Measurements from ENCODE around the gene ENTHD1.
"Not testable (repeated sequence)": the region's sequence is repeated elsewhere in the genome, so short reads cannot be mapped to it uniquely, and the experiment has no call there.

Gene ENTHD1

DNA sequence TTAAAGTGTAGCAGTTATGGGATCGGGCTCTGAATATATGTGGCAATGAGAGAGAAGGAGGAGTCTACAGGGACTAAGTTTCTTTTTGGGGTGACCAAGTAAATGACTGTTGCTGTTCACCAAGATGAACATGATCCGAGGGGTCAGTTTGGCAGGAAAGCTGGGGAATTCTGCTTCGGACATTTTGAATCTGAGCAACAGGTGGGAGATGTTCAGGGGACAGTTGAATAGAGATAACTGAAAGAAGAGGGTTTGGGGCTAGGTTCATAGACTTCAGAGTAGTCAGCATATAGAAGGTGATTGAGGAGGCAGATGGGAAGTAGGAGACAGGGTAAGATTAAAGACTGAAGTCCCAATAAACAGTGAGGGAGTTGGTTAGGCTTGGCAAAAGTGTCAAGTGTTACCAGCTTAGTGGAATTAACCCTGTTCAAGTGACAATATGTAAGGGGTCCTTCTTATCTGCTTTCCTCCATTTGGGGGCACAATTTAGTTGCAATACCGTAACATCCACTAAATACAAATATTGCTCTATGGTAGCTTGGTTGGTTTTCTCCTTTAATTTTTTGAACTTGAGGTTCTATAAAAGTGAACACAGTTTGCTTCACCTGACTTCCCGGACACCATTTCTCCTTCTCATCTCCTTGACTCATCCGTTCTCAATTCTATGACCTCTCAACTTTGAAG, 2.9 kb upstream of the ENTHD1 start:
- no peak for DNase-seq

DNA sequence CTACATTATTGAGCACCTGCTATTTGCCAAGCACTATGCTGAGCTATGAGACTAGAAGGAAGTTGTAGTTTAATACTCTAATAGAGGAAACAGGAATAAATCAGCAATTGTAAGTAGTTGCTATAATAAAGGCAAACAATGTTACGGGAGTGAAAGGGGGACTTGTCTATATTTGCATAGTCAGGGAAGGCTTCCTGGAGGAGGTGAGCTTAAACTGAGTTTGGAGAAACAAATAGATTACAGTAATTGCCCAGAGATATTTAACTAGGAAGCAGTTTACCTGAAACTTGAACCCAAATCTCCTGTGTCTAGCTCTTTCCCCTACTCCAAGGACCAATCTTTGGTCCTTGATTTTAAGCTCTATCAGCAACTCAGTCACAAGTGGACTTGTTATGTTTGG, 2.1 kb upstream of the ENTHD1 start:
- DNase-seq: no peak

DNA sequence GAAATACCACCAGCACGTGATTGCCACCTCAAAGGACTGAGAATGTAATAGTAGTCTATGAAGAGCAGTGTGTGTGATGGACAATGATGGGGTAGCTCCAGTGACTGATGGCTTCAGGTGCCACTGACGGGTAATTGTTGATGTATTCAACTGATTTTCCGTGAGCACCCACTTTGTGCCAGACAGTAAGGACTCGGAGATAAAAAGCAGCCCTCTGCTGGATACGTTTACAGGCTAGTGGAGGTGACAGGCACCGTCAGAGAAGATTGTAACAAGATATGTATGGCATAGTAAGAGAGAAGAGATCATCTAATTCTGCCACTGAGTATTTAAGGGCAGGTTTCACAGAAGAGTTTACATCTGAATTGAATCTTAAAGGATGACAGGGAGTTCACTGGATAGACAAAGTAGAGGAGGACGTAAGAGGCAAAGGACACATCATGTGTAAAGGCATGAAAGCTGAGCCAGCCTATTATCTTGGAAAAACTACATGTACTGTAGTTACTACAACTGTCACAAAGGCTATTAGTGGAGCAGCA, 1.1 kb upstream of the ENTHD1 start:
- DNase-seq: no peak

DNA sequence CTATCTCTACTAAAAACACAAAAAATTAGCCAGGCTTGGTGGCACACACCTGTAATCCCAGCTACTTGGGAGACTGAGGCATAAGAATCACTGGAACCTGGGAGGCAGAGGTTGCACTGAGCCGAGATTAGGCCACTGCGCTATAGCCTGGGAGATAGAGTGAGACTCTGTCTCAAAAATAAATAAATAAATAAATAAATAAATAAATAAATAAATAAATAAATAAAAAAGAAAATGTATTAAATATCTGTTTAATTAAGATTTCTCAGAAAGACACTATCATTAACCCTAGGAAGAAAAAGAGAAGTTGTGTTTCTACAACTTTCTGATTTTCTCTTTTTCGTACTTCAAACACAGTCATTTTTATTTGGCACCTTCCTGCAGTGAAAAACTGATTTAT, 3.6 kb downstream of the ENTHD1 start:
- not testable (repeated sequence) for DNase-seq

DNA sequence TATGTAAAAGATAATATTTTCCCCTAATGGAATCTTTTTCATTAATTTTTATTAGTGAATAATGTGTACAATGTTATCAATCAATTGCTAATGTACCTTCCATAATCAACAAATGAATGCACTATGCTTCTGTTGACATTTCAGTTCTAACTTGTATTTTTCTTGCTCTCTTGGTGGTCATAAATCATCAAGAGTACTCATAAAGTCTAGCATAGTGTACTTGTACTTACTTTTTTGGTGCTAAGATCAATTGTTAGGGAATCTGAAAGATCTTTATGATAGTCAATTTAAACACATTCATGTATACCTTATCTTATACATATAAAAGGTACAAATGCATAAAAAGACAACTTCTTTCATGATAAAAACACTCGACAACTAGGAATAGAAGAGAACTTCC, 10.5 kb downstream of the ENTHD1 start:
- no peak for DNase-seq

DNA sequence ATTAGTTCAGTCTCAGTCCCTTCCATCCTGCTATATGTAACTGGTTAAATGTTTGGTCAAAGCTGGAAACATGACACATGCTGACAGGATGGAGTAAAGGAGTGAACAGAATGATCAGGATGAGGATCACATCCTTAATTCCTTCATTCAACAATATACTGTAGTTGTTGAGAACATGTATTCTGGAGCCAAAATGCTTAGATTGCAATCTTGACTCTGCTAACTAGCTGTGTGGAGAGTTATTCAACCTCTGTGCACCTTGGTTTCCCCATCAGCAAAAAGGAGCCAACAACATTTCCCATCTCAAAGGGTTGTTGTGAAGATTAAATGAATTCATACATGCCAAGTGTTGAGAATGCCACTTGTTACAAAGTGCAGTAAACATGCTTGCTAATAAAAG, 12.8 kb downstream of the ENTHD1 start:
- no peak for DNase-seq

DNA sequence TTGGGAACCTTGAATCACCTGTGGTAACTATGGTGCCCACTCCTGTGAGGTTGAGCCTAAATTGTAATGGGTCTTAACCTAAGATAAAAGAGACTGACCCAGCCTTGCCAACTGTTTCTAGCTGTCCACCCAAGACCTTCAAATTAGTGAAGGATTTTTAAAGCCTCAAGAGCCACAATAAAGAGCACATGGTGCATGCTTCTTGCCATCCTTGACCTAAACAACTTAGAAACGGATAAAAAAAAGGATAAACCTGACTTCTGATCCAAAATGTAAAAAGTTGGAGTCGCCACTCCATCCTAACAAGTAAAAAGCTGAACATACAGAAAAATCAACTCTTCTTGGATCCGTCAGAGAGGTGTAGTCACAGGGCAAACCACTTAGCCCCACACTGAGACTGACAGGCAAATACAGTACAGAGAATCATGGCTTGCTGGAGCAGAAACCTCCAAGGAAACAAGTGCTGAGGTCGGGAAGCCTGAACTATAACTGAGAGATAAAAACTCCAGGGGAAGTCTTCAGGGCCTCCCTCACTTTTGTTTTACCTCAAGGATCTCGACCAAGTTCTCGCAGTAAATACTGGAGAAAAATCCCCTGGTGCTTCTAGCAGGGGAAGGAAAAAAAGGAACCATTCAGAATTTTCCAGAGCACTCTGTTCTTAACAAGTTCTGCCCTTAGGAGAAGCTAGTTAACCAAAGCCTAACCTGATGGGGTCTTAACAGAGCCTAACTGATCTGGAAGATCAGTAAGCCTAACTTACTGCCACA, 16.3 kb downstream of the ENTHD1 start:
- DNase-seq: no peak

DNA sequence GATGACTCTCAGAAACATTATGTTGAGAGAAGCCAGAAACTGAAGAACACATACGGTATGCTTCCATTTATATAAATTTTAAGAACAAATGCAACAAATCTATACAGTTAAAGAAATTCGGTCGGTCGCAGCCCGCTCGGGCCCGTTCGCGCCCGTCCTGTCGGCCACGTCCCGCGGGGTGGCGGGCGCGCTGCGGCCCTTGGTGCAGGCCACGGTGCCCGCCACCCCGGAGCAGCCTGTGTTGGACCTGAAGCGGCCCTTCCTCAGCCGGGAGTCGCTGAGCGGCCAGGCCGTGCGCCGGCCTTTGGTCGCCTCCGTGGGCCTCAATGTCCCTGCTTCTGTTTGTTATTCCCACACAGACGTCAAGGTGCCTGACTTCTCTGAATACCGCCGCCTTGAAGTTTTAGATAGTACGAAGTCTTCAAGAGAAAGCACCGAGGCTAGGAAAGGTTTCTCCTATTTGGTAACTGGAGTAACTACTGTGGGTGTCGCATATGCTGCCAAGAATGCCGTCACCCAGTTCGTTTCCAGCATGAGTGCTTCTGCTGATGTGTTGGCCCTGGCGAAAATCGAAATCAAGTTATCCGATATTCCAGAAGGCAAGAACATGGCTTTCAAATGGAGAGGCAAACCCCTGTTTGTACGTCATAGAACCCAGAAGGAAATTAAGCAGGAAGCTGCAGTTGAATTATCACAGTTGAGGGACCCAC, 18.2 kb downstream of the ENTHD1 start:
- DNase-seq: not testable (repeated sequence)

DNA sequence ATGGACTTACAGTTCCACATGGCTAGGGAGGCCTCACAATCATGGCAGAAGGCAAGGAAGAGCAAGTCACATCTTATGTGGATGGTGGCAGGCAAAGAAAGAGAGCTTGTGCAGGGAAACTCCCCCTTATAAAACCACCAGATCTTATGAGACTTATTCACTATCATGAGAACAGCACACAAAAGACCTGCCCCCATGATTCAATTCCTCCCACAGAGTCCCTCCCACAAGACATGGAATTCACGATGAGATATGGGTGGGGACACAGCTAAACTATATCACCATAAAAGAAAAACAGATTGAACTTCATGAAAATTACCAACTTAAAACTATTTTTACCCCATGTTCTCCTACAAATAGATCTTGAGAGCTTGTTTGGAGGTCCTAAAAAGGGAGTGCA, 19.6 kb downstream of the ENTHD1 start:
- DNase-seq: no peak

DNA sequence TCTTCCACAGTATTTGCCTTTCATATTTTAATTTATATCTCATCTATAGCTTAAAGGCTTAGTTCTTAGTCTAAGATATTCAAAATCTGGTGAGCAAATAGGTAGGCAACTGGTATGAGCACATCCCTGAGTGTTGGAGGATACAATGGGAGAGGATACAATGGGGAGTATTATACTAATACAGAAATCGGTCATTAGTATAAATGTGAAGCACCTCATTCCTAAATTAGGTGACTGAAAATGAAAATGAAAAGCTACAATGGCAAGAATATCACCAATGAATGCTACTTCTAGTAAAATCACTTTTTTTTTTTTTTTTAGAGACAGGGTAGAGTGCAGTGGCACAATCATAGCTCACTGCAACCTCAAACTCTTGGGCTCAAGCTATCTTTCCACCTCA, 21.0 kb downstream of the ENTHD1 start:
- DNase-seq: no peak

DNA sequence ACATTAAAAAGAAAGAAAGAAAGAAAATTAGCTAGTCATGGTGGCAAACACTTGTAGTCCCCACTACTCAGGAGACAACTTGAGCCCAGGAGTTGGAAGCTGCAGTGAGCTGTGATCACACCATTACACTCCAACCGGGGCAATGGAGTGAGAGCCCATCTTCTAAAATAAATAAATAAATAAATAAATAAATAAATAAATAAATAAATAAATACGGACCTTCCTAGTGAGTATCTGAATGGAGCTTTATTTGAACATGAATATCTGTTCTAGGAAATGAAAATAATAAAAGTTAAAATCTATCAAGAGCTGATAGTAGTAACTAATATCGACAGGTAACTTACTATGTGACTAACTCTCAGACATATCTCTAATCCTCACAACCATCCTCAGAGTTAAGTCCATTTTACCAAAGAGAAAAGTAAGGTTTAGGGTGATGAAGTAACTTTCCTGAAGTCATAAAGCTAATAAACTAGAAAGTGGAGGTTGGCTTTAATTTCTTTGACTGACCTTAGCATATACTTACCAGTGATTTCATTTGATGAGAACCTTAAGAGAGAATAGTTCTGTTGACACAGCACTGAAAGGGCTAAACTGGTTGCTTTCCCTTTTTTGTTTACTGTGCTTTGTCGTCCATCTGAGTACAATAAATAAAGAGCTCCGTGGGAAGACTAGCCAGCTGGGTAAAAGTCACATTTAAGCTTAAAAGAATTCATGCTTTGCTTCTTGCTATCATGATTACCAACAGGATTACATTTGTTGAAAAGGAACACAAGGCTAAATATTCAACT, 22.4 kb downstream of the ENTHD1 start:
- no peak for DNase-seq

DNA sequence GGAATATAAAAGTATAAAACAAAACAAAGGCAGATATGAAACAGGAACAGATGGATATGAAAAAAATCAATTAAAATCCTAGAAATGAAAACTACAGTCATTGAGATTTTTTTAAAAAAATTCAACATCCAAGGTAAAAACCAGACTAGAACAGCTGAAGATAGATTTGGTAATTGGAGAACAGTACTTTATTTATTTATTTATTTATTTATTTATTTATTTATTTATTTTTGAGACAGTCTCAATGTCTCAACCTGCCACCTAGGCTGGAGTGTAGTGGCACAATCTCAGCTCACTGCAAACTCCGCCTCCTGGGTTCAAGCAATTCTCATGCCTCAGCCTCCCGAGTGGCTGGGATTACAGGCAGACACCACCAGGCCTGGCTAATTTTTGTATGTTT, 23.8 kb downstream of the ENTHD1 start:
- DNase-seq: not testable (repeated sequence)

DNA sequence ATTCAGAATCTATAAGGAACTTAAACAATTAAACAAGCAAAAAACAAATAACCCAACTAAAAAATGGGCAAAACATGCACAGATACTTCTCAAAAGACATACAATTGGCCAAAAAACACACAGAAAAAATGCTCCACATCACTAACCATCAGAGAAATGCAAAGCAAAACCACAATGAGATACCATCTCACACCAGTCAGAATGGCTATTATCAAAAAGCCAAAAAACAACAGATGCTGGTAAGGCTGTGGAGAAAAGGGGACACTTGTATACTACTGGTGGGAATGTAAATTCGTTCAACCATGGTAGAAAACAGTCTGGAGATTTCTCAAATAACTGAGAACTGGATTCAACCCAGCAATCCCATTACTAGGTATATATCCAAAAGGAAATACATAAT, 24.8 kb downstream of the ENTHD1 start:
- DNase-seq: no peak

DNA sequence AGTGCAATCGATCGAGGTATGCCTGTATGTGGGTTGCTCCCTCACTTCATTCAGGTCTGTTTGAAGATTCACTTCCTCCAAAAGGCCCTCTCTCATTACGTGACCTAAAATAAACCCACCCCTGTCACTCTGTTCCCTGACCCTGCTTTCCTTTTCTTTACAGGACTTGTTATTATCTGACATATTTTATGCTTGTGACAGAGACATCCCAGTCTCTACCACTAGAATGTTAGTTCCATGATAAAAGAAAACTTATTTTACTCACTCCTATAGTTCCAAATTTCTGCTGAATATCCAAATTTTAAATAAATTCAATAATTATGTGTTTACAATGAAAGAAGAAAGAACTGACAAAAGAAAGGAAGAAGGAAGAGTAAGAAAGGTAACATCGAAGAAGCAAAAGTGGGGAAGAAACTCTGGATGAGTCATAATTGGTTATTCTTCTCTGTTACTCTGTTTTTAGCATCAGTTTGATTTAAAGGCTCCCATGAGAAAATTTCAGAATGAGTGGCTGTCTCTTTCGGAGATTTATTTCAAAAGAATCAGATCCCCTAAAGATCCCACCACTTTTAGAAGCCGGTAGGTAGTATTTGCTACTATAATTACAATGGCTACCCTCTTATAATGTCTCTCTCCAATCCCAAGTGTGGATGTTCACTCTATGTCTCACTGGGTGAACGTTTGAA, 33.5 kb downstream of the ENTHD1 start:
- DNase-seq: no peak

DNA sequence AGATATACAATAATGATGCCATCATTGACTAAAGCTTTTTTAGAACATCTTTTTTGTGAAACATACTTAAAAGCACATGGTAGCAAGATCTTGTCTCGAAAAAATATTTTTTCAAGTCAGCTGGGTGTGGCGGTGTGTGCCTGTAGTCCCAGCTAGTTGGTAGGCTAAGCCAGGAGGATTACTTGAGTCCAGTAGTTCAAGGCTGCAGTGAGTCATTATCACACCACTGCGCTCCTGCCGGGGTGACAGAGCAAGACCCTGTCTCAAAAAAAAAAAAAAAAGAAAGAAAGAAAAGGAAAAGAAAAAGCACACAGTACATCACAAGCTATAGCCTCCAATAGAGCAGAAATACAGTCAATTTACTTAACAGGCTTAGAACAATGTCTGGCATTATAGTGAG, 37.0 kb downstream of the ENTHD1 start:
- DNase-seq: no peak

DNA sequence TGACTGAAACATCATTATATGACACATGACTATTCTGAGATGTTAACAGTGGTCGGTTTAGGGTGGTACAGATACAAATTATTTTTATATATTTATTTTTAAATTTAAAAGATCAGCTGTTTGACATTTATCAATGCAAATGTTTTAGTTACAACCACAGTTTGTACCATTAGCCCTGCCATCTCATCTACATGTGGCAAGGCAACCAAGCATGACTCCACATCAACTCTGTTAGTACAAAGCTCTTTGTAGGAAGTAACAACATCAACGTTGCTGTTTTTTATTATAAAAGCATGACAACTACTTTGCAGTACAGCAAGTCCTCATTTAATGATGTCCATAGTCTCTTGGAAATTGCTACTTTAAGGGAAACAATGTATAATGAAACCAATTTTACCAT, 40.8 kb downstream of the ENTHD1 start:
- DNase-seq: no peak

DNA sequence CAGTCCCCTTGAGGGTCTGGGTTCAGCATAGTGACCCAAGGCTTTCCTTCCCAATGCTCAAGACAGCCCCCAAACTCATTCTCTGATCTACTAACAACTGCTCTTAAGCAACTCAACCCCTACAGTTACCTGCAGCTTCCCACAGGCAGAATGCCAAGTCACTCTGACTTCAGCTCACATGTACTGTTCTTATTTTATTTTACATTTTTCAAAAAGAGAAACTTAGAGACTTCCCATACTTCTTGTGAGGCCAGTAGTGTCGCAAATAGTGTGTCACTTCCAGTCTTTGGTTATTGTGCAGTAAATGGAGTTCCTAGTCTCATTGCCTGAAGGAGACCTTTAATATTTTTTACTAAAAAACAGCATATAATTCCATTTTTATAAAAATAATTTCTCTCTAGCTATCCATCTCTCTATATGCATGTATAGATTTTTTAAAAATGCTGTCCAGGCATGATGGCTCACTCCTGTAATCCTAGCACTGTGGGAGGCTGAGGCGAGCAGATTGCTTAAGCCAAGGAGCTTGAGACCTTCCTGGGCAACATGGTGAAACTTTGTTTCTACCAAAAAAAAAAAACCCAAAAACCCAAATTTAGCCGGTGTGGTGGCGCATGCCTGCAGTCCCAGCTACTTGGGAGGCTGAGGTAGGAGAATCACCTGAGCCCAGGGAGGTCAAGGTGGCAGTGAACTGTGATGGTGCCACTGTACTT, 41.8 kb downstream of the ENTHD1 start:
- DNase-seq: no peak

DNA sequence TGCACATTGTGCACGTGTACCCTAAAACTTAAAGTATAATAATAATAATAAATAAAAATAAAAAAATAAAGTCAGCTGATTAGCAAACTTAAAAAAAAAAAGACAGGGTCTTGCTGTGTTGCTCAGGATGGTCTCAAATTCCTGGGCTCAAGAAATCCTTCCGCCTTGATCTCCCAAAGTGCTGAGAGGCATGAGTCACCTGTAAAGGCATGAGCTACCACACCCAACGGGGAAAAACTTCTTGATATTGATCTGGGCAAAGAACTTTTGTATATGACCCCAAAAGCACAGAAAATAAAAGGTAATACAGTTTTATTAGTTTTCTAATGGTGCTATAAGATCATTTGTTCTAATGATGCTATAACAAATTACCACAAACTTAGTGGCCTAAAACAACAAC, 46.1 kb downstream of the ENTHD1 start:
- DNase-seq: no peak

DNA sequence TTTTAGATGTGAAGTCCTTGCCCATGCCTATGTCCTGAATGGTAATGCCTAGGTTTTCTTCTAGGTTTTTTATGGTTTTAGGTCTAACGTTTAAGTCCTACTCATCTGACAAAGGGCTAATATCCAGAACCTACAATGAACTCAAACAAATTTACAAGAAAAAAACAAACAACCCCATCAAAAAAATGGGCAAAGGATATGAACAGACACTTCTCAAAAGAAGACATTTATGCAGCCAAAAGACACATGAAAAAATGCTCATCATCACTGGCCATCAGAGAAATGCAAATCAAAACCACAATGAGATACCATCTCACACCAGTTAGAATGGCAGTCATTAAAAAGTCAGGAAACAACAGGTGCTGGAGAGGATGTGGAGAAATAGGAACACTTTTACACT, 47.0 kb downstream of the ENTHD1 start:
- not testable (repeated sequence) for DNase-seq

DNA sequence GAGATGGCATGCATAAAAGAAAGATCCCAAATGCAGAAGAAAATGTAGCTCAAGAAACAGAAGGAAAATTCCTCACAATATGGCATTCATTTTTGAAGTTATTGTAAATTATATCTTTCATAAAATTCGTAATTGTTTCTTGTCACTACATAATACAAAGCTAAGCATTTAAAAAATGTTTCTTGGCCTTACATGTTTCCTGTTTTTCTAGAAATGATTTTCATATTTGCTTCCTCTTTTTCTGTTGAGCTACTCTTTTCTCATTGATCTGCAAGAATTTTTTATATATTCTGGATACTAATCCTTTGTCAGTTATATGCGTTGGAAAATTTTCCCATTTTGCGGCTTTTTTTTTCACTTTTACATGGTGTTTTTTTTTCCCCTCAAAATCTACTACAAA, 48.0 kb downstream of the ENTHD1 start:
- DNase-seq: no peak

DNA sequence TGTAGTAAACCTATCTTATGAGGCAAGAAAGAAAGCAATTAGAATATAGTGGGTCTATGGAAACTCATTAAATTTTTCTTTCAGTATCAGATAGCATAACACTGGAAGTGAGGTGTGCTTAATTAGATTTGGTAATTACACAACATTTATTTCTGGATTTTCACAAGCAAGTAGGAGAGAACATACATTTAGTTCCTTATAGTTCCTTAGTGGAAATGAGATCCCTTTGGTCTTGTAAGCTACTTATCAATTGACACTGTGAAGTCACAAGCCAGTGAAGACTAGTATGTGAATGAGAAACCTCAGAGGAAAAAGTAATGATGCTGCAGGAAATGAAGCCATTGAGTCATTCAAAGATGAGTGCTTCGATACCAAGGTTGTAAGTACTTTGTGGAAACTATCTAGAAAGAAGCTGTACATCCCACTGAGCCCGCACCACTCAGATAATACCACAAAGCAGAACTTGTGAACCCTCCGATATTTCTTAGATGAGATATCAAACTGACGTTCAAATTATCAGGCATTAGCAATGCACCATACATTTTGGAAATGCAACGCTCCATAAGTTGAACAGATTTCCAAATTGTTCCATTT, 53.5 kb downstream of the ENTHD1 start:
- DNase-seq: peak; percentile 43

Data from stimulated activated CD8-positive, alpha-beta memory T cell treated with anti-CD3 and anti-CD28 coated beads, Interleukin-4, amount 100 ng/mL, for 48 hours (primary cell).